Testis (tissue), 2 donors: Measurements from ENCODE around the gene CHMP1A.
"Not testable (repeated sequence)": the region's sequence is repeated elsewhere in the genome, so short reads cannot be mapped to it uniquely, and the experiment has no call there.

Source experiments
- POLR2A ChIP-seq: fragments of 450-650 bp; IDR thresholded peaks from one replicate; pipeline ENCODE4 v1.6.1; 2017; ENCODE audit warnings: antibody characterized with exemption, mild to moderate bottlenecking, moderate library complexity
- TF ChIP-seq, protein P1 (sequence below), 3 experiments: fragments of 450-650 bp in 2 of 3; fragments of 200-600 bp in 1 of 3; sonication (generic) in 1 of 3; IDR thresholded peaks; one replicate each; pipeline ENCODE4 v1.5.1; 2016 to 2019; ENCODE audit warnings: antibody characterized with exemption in 3 of 3, mild to moderate bottlenecking in 2 of 3, moderate library complexity in 1 of 3

DNA sequence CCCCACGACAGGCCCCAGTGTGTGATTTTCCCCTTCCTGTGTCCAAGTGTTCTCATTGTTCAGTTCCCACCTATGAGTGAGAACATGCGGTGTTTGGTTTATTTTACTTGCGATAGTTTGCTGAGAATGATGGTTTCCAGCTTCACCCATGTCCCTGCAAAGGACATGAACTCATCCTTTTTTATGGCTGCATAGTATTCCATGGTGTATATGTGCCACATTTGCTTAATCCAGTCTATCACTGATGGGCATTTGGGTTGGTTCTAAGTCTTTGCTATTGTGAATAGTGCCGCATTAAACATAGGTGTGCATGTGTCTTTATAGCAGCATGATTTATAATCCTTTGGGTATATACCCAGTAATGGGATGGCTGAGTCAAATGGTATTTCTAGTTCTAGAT, 14.1 kb upstream of the CHMP1A start:
- TF ChIP-seq, protein P1, sequence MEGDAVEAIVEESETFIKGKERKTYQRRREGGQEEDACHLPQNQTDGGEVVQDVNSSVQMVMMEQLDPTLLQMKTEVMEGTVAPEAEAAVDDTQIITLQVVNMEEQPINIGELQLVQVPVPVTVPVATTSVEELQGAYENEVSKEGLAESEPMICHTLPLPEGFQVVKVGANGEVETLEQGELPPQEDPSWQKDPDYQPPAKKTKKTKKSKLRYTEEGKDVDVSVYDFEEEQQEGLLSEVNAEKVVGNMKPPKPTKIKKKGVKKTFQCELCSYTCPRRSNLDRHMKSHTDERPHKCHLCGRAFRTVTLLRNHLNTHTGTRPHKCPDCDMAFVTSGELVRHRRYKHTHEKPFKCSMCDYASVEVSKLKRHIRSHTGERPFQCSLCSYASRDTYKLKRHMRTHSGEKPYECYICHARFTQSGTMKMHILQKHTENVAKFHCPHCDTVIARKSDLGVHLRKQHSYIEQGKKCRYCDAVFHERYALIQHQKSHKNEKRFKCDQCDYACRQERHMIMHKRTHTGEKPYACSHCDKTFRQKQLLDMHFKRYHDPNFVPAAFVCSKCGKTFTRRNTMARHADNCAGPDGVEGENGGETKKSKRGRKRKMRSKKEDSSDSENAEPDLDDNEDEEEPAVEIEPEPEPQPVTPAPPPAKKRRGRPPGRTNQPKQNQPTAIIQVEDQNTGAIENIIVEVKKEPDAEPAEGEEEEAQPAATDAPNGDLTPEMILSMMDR (IDR thresholded peaks at IDR 0.05) = not testable (repeated sequence)
- not testable (repeated sequence) for TF ChIP-seq POLR2A
